RWPE2 (cell line): Measurements from ENCODE around the gene CRHR1.
A peak's percentile ranks its signal among the peaks of the same experiment; 100 is the strongest.

Experiments used
- ATAC-seq: fragments of 200-7000 bp; cut with Tn5 transposase; 3 replicates; pipeline ENCODE4 v1.9.1; 2021; ENCODE audit warnings: low read depth
- DNase-seq: peaks from one replicate; pipeline ENCODE4 v3.0.0-alpha.2; 2020; ENCODE audit warnings: low spot score
- H3K27ac ChIP-seq: fragments of 450-650 bp; 2 replicates; pipeline ENCODE4 v1.5.1; 2017; ENCODE audit warnings: mild to moderate bottlenecking; ENCODE audit not compliant: poor library complexity, severe bottlenecking
- H3K27me3 ChIP-seq: fragments of 250-450 bp; sonication (Bioruptor Pico); 2 replicates; pipeline ENCODE4 v1.5.1; 2021; ENCODE audit warnings: mild to moderate bottlenecking, moderate library complexity; ENCODE audit not compliant: insufficient read depth, poor library complexity, severe bottlenecking
- H3K36me3 ChIP-seq: fragments of 250-450 bp; sonication (Bioruptor Pico); 2 replicates; pipeline ENCODE4 v1.5.1; 2020; ENCODE audit warnings: low read depth, mild to moderate bottlenecking, moderate library complexity
- H3K4me1 ChIP-seq: fragments of 250-450 bp; sonication (Bioruptor Pico); 2 replicates; pipeline ENCODE4 v1.5.1; 2021; ENCODE audit warnings: mild to moderate bottlenecking, moderate library complexity; ENCODE audit not compliant: insufficient read depth, poor library complexity, severe bottlenecking
- H3K4me3 ChIP-seq: fragments of 250-450 bp; sonication (Bioruptor Pico); 2 replicates; pipeline ENCODE4 v1.5.1; 2021; ENCODE audit warnings: mild to moderate bottlenecking, moderate library complexity; ENCODE audit not compliant: severe bottlenecking
- H3K9me3 ChIP-seq: fragments of 250-450 bp; sonication (Bioruptor Pico); 2 replicates; pipeline ENCODE4 v1.5.1; 2021; ENCODE audit warnings: mild to moderate bottlenecking, moderate library complexity; ENCODE audit not compliant: severe bottlenecking
- CTCF ChIP-seq: fragments of 450-650 bp; IDR thresholded peaks from one replicate; pipeline ENCODE4 v1.5.1; 2017; ENCODE audit warnings: mild to moderate bottlenecking, moderate library complexity; ENCODE audit not compliant: poor library complexity, severe bottlenecking

Gene CRHR1

GRCh38 chr17:45788057-45788456, 3.9 kb downstream of the CRHR1 start:
- Histone ChIP-seq H3K4me3 (no peak overlapping the region), H3K36me3 (no peaks in the 10 kb centered on the region), H3K27ac (no peak overlapping the region), H3K9me3 (no peaks in the 10 kb centered on the region), H3K4me1 (no peaks in the 10 kb centered on the region), H3K27me3 (peaks cover 83% of the 10 kb centered on the region)
- ATAC-seq (no peak), DNase-seq (no peak)
- TF ChIP-seq CTCF, result no peak

DNA sequence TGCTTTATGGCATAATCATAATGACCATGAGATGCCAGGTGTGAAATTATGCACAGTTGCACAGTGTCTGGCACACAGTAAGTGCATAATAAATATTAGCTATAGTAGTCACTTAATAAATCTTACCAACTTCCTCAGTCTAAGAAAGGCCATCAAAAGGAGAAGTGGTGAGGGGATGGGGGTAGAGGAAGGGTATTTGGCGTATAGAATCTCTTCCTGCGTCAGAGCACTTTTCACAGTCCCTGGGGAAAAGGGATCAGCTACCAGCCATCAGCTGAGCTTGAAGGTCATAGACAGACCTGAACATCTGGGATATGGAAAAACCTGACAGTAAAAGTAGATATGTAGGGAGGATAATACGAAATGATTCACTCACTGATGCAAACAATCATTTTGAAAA, 5.8 kb downstream of the CRHR1 start:
- Histone ChIP-seq H3K27ac (no peak overlapping the region), H3K4me1 (no peaks in the 10 kb centered on the region), H3K36me3 (no peaks in the 10 kb centered on the region), H3K27me3 (peaks cover 68% of the 10 kb centered on the region), H3K9me3 (no peaks in the 10 kb centered on the region), H3K4me3 (no peak overlapping the region)
- DNase-seq (no peak), ATAC-seq (no peak)
- no peak for TF ChIP-seq CTCF

DNA sequence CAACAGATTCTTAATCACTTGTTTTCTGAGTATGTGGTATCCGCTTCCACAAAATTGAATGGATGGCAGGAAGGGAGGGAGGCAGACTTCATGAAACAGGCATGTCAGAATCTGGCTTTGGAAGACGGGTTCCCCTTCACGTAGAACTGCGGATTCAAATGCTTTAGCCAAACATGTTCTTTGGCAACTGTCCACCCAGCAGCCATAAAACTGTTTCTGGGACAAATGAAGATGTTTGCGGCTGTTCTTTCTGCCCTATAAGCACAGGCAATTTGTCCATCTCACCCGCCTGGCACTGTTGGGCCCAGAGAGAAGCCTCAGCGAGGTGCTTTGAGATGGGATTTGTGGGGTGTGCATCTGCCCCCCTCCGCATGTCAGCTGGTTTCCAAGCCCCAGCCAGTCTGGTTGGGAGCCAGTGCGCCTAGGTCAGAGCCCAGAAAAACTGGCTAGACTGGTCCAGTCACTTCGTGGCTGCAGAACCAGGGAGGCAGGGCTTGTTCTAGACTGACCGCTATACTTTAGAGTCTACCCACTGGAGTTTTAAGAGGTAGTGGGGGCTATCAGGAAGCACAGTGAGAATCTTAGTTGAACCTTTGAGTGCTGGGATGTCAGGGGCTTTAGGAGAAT, 6.3 kb downstream of the CRHR1 start:
- Histone ChIP-seq H3K36me3 (no peaks in the 10 kb centered on the region), H3K4me3 (no peak overlapping the region), H3K27ac (no peak overlapping the region), H3K27me3 (peaks cover 63% of the 10 kb centered on the region), H3K9me3 (no peaks in the 10 kb centered on the region), H3K4me1 (no peaks in the 10 kb centered on the region)
- ATAC-seq (no peak), DNase-seq (no peak)
- TF ChIP-seq CTCF, result no peak

- DNase-seq, result no peak
- no peak overlapping the region for H3K27ac ChIP-seq
- H3K4me1 ChIP-seq, result no peaks in the 10 kb centered on the region
- no peaks in the 10 kb centered on the region for H3K9me3 ChIP-seq
- H3K36me3 ChIP-seq, result no peaks in the 10 kb centered on the region
- no peak for ATAC-seq
- no peak for TF ChIP-seq CTCF
- H3K4me3 ChIP-seq, result no peak overlapping the region
- peaks cover 56% of the 10 kb centered on the region for H3K27me3 ChIP-seq
Measured at GRCh38 chr17:45791041-45791582, 7.0 kb downstream of the CRHR1 start.

GRCh38 chr17:45791935-45792334, 7.8 kb downstream of the CRHR1 start:
- Histone ChIP-seq H3K36me3 (no peaks in the 10 kb centered on the region), H3K9me3 (no peaks in the 10 kb centered on the region), H3K4me1 (no peaks in the 10 kb centered on the region), H3K4me3 (no peak overlapping the region), H3K27ac (no peak overlapping the region), H3K27me3 (peaks cover 52% of the 10 kb centered on the region)
- peak; percentile 53 for ATAC-seq
- TF ChIP-seq CTCF, result no peak
- no peak for DNase-seq
